ENCODE measurements around the gene GPR107.

GPR107 gene

DNA sequence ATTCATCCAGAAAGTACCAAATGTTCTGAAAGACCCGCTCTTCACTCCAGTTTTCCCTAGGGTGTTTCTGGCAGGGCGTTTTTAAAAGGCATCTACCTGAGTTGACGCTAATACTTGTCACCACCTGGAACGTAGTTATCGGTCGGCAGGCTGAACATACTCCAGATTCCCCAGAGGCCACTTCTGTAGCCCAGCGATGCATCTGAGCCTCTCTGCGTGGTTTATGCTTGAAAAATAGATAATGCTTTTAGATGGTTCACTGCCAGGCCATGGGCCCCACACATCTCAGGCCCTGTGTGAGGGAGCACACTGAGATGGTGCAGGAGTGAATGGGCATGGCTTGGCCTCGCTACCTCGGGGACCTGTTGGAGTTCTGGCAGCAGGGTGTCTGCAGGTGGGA, 85.5 kb downstream of the GPR107 start:
- DNase-seq, result peak; percentile 90

DNA sequence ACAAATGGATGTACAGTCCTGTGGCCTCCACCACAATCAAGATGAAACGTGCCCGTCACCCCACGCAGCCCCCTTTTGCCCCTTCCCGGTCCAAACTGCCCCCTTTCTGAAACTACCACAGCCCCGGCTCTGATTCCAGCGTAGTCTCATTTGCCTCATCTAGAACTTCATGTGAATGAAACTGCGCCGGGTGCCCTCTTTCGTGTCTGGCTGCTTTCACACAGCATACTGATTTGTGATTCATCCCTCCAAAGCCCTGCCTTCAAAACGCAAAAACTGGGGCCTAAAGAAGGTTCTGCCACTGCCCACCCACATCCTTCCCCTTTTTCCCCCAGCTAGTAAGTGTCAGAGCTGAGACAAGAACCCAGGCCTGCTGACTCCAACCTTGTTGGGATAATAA, 87.0 kb downstream of the GPR107 start:
- no peak for DNase-seq

DNA sequence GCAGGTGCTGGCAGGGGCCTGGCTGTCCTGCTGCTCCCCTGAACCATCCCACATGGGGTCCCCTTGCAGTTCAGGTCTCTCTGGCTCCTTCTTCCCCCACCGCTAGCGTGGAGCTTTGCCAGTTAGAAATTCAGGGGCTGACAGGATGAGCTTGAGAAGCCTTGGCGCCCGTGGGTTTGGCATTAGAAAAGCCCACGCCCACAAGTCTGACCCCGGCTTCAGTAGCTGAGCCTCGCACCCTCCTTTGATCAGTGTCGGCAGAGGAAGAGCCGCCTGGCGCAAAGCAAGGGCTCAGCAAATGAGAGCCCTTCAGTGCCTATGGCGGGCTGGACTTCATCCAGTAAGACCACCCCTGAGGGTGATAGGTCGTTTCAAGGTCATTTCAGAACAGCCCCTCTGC, 88.3 kb downstream of the GPR107 start:
- DNase-seq, result no peak

DNA sequence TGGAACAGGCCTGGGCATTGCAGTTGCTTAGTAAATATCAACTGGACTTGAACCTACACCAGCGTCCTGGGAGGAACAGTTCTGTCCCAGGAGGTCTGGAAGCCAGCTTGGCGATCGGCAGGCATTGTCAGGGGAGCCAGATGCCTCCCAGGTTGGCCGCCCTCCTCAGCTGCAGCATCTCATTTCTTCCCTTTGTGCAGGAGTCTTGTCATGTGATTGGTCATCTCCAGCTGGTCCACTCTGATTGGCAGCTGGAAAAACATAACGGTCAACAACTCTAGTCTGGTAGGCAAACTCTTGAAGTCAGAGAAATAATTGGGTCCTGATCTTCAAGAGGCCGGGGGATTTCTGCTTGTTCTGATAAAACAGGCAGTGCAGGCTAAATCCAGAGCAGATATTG, 88.9 kb downstream of the GPR107 start:
- no peak for DNase-seq

DNA sequence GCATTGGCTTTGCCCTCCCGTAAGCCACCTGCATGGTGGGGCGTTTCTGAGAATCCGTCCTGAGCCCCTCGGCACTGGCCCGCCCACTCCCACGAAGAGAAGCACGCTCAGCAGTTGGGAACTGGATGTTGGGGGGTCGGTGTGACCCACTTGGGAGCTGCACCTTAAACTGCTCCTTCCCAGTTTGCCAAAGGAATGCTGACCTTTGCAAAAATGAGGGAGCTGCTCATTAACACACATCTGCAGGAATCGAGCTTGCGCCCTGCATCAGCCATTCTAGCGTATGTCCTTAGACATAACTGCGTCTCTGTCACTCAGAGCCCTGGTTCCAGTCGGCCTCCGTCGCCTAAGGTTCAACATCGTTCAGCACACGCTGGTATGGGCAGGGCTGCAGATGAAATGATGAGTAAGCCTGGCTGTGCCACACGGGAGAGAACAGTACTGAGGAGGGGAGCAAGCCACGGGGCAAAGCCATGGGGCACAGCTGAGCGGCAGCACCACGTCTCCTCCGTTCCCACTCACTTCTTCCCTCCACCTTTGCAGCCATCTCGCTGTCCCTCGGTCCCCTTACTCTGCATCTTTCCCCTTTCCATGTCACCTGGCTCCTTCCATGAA, 89.7 kb downstream of the GPR107 start:
- peak; percentile 53 for DNase-seq

DNA sequence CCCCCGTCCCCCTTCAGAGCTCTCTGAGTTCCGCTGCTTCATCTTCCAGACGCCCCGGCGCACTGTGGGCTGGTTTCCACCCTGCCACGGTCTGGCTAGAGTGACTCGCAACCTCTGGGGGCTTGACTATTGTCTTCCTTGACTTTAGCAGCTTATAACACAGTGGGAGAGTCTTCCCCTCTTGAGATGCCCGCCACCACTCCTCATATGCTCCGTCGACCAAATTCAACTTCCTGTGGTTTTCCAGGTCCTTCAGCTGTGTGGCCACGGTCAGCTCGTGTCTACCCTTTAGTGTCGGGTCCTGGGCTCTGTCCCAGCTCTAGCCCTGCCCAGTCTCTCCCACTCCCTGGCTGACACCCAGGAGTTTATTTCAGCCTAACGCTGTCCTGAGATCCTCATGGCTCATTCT, 90.3 kb downstream of the GPR107 start:
- DNase-seq, result peak; percentile 53

DNA sequence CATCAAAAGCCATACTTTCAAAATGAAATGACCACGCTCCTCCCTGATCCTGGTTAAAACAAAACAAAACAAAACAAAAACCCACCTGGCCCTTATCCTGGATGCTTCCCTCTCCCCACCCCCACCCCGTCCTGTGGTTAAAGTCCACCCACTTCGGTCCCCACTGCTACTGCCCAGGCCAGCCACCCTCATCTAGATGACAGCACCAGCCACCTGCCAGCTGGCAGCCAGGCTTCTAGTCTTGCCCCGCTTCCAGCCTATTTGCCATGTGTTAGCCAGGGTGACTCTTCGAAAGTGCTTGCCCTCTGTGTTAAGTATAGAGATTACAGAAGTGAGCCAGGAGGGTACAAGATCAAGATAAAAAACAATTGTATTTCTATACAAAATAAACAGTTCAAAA, 91.0 kb downstream of the GPR107 start:
- peak; percentile 5 for DNase-seq

DNA sequence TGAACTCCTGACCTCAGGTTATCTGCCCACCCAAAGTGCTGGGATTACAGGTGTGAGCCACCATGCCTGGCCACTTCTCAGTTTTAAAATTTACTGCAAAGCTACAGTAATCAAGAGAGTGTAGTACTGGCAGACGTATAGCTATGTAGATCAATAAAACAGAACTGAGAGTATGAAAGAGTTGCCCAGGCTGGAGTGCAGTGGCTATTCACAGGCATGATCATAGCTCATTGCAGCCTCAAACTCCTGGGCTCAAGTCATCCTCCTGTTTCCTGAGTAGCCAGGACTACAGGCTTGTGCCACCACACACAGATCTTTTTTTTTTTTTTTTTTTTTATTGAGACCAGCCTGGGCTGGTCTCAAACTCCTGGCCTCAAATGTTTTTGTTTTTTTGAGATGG, 92.0 kb downstream of the GPR107 start:
- no peak for DNase-seq

DNA sequence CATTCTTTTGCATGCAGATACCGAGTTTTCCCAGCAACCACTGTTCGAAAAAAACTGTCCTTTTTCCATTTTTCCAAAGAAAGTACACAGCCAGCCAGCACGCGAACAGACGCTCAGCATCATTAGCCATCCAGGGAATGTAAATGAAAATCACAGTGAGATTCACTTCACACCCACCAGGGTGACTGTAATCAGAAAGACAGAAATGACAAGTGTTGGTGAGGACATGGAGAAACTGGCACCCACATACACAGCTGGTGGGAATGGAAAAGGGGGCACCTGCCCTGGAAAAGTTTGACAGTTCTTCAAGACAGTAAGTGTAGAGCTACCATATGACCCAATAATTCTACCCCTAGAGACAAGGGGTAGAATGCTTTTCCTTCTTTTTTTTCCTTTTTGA, 93.5 kb downstream of the GPR107 start:
- DNase-seq, result no peak

DNA sequence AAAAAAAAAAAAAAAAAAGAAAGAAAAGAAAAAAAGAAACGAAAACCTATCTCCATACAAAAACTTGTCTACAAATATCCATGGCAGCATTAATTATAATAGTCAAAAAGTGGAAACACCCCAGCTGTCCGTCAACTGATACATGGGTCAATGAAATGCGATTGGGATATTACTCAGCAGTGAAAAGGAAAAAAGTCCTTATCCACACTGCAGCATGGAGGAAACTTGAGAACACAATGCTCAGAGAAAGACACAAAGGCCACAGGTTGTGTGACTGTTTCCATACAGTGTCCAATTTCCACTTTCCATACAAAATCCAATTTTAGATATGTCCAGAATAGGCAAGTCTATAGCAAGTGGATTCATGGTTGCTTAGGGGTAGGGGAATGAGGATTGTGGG, 94.2 kb downstream of the GPR107 start:
- no peak for DNase-seq

DNA sequence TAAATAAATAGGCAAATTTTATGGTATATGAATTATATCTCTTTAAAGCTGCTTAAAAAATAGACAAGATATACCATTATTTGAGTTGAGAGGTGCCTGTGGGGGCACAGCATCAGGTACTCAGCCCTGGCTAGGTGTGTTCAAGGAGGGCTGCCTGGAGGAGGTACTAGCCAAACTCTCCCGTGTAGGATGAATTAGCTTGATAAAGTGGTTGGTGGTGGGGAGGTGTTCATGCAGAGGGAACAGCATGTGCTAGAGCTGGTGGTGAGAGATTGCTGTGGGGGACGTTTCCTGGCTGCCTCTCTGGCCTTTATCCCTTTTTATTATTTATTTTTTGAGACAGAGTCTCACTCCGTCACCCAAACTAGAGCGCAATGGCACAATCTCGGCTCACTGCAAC, 95.3 kb downstream of the GPR107 start:
- no peak for DNase-seq

DNA sequence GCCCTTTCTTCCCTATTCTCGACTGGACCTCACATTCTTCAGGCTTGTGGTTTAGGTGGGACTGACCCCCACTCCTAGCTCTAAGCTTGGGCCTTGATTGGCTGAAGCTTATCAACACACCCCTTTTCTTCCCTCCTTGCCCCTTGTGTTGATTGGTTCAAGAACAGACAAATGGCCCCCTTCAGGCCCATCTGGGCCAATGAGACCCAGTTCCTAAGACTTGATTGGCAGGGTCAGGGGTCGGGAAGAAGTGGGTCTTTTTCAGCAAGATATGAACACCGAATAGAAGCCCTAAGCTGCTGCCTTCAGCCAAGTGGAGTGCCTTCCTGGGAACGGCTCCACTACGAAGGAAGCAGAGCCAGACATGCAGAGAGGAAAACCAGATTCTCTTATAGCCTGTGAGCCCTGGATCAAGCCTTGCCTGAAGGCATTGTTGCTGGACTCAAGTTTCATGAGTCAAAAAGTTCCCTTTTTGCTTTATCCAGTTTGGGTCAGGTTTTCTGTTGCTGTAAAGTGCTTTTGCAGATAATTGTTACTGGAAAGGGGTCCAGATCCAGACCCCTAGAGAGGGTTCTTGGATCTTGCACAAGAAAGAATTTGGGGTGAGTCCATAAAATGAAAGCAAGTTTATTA, 96.1 kb downstream of the GPR107 start:
- no peak for DNase-seq

DNA sequence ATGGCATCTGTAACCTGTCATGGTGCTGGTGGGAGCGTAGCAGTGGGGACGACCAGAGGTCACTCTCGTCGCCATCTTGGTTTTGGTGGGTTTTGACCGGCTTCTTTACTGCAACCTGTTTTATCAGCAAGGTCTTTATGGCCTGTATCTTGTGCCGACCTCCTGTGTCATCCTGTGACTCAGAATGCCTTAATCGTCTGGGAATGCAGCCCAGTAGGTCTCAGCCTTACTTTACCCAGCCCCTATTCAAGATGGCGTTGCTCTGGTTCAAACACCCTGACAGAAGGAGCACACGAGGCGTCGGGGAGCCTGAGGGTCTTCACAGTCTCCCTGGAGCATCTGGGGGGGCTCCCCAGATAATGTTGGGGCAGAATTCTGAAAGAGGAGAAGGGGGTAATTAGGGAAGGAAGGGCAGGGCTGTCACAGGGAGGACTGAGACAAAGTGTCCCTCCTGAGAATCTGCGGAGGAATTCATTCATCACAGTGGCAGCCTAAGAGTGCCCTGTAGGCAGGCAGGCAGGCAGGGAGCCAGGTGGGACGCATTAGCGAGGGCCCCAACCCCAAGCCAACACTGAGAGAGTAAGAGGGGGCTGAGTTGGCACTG, 97.2 kb downstream of the GPR107 start:
- no peak for DNase-seq

DNA sequence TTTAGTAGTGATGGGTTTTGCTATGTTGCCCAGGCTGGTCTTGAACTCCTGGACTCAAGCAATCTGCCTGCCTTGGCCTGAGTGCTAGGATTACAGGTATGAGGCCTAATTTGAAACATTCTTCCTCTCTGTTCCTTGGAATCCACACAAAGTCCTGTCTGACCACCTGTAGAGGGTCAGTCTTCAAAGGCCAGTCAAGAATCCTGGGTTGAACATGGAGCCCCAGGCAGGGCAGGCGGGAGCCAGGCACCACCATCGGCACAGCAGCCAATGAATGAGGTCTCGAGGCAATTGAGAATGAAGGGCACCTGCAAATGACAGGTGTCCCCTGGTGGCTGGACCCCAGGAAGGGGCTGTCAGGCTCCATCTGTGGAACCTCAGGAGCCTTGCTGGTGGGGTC, 101.1 kb downstream of the GPR107 start:
- DNase-seq, result no peak

DNA sequence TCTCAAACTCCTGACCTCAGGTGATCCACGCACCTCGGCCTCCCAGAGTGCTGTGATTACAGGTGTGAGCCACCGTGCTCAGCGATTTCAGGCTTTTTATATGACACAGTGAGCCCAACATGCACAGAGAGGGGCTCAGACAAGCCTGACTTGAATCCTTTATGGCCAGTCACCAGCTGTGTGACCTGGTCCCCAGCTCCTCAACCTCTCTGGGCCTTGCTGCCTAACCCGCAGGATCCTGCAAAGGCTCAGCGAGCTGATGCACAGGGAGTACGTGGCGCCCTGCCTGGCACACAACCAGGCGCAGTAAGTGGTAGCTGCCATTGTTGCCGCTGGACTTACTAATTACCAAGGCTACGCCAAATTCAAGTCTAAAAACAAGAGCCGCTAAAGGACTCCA, 101.9 kb downstream of the GPR107 start:
- DNase-seq, result no peak

DNA sequence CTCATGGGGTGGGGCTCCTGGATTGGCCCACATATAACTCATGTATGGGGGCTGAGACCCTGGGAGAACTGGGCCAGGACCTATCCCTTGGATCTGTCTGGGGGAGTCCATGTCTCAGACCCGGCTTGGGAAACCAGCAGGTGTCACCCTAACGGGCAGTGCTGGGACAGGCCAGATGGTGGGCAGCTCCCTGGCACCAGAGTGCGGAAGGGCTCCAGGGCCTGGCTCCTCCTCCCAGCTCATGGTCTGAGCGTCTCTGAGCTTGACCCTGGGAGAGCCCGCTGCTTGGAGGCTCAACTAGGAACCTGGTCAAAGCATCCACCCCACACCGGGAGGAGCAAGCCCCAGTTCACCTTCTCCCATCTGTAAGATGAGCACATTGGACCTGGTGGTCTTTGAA, 103.0 kb downstream of the GPR107 start:
- DNase-seq, result no peak

DNA sequence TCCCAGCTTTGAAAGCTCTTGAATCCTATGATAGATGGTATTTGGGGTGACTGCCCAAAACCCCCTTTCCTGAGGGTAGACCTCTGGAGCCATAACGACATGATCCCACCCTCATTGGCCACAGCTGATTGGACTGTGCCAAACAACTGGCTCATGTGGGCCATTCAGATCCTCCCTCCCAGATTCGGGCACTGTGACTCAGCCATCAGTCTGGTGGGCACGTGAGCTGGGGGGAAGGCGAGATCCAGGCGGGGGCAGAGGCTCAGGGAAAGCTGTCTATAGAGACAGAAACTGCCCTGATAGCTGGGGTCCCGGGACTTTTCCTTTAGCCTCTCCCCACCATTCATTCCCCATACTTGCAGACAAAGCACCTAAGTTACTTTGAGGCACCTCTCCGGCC, 103.4 kb downstream of the GPR107 start:
- DNase-seq, result no peak

DNA sequence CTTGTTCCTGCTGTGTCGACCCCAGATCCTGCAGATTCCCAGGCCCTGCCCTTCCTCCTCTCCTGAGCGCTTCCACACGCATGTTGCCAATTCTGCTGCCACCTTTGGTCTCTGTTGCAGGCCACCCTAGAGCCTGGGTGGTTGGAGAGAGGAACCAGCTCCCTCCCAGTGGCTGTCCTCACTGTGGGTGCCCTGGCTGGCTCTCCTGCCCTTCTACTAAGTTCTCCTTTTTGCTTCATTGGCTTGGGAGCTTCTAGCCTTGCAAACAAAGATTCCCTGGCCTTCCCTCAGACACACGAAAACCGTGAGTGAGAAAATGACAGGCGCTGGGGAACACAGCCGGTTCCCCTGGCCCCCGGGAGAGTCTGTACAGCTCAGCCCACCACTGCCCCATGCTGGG, 104.3 kb downstream of the GPR107 start:
- DNase-seq, result no peak

DNA sequence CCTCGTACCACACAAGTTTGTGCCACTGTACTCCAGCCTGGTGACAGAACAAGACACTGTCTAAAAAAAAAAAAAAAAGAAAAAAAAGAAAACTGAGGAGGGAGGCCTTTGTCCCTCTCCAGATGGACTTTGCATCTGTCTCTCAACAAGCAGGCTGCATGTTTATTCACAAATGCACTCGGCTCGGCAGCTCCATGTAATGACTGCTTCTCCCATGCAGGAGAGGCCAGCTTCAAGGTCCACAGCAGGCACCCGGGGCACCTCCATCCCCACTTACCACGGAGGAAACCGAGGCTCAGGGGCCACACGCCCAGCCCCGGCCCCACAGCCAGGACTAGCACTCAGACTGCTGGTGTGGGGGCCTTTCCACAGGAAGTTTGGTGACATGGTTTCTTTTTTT, 105.4 kb downstream of the GPR107 start:
- no peak for DNase-seq

DNA sequence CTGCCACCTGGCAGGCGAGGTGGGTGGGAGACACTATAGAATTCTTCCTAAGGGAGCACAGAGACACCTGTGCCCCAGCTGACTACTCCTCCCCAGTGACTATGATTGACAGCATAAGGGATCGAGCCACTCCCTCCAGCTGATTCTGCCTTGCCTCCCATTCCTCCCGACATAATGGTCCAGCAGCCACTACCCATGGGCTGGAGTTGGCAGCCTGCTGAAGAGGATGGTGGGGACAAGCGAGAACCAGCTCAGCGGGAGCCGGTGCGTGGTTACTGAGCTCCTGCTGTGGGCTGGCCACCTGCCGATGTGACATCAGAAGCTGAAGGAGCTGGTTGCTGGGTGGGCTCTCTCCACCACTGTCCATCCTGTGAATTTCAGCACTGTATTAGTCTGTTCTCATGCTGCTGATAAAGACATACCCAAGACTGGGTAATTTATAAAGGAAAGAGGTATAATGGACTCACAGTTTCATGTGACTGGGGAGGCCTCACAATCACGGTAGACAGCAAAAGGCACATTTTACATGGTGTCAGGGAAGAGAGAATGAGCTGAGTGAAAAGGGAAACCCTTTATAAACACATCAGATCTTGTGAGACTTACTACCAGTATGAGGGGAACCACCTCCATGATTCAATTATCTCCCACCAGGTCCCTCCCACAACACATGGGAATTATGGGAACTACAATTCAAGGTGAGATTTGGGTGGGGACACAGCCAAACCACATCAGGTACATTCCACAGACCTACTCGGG, 106.4 kb downstream of the GPR107 start:
- no peak for DNase-seq

DNA sequence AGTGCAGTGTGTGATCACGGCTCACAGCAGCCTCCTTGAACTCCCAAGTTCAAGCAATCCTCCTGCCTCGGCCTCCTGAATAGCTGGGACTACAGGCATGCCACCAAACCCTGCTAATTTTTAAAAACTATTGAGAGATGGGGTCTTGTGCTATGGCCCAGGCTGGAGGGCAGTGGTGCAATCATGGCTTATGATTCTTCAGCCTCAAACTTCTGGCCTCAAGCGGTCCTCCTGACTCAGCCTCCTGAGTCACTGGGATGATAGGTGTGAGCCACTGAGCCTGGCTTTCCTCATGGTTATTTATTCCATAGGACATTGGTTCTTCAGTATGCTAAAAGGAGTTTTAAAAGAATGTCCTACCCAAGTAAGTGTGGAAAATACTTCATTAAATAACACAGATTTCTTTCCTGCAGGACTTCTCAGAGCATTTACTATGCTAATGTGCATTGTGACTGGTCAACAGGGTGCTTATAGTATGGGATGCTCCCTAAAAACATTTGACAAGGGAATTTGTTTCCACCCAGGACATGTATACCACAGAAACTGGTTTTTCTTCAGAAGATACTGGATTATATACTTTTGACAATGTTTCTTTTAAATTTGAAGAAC, 107.3 kb downstream of the GPR107 start:
- DNase-seq, result no peak

DNA sequence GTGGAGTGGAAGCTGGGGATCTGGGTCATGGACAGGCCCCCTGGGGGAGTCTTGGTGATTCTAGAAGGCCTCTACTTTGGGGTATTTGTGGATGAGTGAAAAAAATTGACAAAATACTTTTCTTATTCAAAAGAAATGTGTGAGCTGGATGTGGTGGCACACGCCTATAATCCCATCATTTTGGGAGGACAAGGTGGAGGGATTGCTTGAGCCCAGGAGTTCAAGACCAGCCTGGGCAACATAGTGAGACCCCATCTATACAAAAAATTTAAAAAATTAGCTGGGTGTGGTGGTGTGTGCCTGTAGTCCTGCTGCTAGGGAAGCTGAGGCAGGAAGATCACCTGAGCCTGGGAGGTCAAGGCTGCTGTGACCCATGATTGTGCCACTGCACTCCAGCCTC, 111.9 kb downstream of the GPR107 start:
- no peak for DNase-seq

DNA sequence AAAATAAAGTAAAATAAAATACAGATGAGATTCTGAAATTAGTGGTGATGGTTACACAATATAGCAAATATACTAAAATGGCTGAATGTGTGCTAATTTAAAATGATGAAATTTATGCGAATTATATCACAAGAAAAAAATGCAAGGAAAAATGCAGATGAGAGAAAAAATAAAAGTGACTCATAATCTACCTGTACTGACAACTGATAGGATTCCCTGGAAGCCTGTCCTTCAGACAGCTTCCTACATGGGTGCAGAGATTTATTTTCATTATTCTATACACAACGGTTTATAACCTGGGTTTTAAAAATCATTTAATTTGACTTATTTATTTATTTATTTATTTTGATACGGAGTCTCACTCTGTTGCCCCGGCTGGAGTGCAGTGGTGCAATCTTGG, 112.7 kb downstream of the GPR107 start:
- no peak for DNase-seq

DNA sequence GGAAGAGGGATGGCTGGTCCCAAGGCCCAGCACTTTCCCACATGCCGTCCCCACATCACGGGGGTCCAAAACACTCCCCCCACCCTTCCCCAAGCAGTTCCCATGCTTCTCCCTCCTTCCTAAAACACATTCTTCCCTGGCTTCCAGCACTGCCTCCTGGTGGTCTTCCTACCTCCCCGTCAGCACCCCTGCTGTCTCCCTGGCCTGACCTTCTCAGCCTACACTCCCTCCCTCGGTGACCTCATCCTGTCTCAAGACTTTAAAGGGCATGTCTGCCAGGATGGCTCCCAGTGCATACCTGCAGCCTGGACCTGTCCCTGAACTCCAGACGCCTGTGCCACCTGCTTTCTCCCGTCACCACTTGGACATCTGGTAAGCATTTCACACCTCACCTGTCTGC, 114.2 kb downstream of the GPR107 start:
- no peak for DNase-seq

Measured in DMS79 treated with DMSO at 0.1 percent for 48 hours (cell line).